PC-9 (cell line): ENCODE results near the gene ODC1. TPM values are rescaled to one million over a fixed set of nuclear protein-coding genes. Genes with fewer than 3 reads are reported as not detected.

Source experiments
- BruUV-seq: library from RNA; stranded (reverse); fragments of 400-500 nt; replicated peaks from 2 replicates; lab custom pipeline; 2021; lab: Mats Ljungman, UMichigan
- CTCF ChIA-PET: fragments of 300-600 bp; sonication (Branson Sonifier 250); formaldehyde crosslinking; loops from one replicate; lab custom pipeline; 2022; ENCODE audit warnings: antibody characterized with exemption; lab: Charles Lee
- POLR2A ChIA-PET: fragments of 300-600 bp; sonication (Branson Sonifier 250); formaldehyde crosslinking; loops from one replicate; lab custom pipeline; 2022; ENCODE audit warnings: antibody characterized with exemption; ENCODE audit not compliant: unreplicated experiment; lab: Charles Lee
- DNase-seq, 2 experiments: peaks; one replicate each; pipeline versions ENCODE4 v3.0.0 to v3.0.0-alpha.2; 2015 to 2022; ENCODE audit warnings: mixed read lengths in 1 of 2
- H2AFZ ChIP-seq: fragments of 200-600 bp; sonication (generic); 2 replicates; pipeline ENCODE4 v1.8.1; 2017; ENCODE audit warnings: antibody characterized with exemption
- H3F3A ChIP-seq: fragments of 200-600 bp; sonication (generic); 2 replicates; pipeline ENCODE4 v1.8.1; 2017; ENCODE audit warnings: antibody characterized with exemption, mild to moderate bottlenecking, low read depth; ENCODE audit not compliant: insufficient read depth
- H3K27ac ChIP-seq: fragments of 200-600 bp; sonication (generic); 2 replicates; pipeline ENCODE4 v1.6.1; 2016; ENCODE audit warnings: mixed run types
- H3K27me3 ChIP-seq: fragments of 200-600 bp; sonication (generic); 2 replicates; pipeline ENCODE4 v1.6.1; 2016; ENCODE audit warnings: low read depth, mixed run types; ENCODE audit not compliant: insufficient read depth
- H3K36me3 ChIP-seq: fragments of 200-600 bp; sonication (generic); 2 replicates; pipeline ENCODE4 v1.6.1; 2016; ENCODE audit warnings: low read depth, mixed run types
- H3K4me1 ChIP-seq: fragments of 200-600 bp; sonication (generic); replicated peaks from 2 replicates; pipeline ENCODE4 v1.6.1; 2016; ENCODE audit warnings: mixed run types; ENCODE audit not compliant: insufficient read depth
- H3K4me2 ChIP-seq: fragments of 200-600 bp; sonication (generic); 2 replicates; pipeline ENCODE4 v1.6.1; 2017; ENCODE audit warnings: mixed run types
- H3K4me3 ChIP-seq: fragments of 200-600 bp; sonication (generic); 2 replicates; pipeline ENCODE4 v1.6.1; 2016; ENCODE audit warnings: mixed run types
- H3K79me2 ChIP-seq: fragments of 200-600 bp; sonication (generic); 2 replicates; pipeline ENCODE4 v1.6.1; 2017; ENCODE audit warnings: low read depth, mixed run types
- H3K9me2 ChIP-seq: fragments of 200-600 bp; sonication (generic); 2 replicates; pipeline ENCODE4 v1.8.1; 2017; ENCODE audit warnings: mild to moderate bottlenecking; ENCODE audit not compliant: insufficient read depth
- H3K9me3 ChIP-seq: fragments of 200-600 bp; sonication (generic); 2 replicates; pipeline ENCODE4 v1.8.1; 2016; ENCODE audit warnings: low read depth; ENCODE audit not compliant: insufficient read depth
- H4K20me1 ChIP-seq: fragments of 200-600 bp; sonication (generic); 2 replicates; pipeline ENCODE4 v1.8.1; 2017; ENCODE audit not compliant: insufficient read depth
- EZH2 ChIP-seq: fragments of 200-600 bp; sonication (generic); IDR thresholded peaks from 2 replicates; pipeline ENCODE4 v1.8.0; 2017; ENCODE audit warnings: antibody characterized with exemption, low read depth
- intact Hi-C: fragments of 100-400 bp; cut with micrococcal nuclease; formaldehyde crosslinking; loops from one replicate; pipeline ENCODE4 v1.10.0; 2022; ENCODE audit not compliant: unreplicated experiment
- total RNA-seq: library from RNA; stranded (reverse); gene quantifications from 2 replicates; pipeline ENCODE4 v1.2.3, GENCODE V29; 2021
- TF ChIP-seq, protein P1 (sequence below): fragments of 200-600 bp; sonication (generic); conservative IDR thresholded peaks from 2 replicates; pipeline ENCODE4 v1.6.1; 2017; ENCODE audit warnings: mixed run types, antibody characterized with exemption, mild to moderate bottlenecking, moderate library complexity

ODC1 gene
- total RNA-seq, 1 experiment from 2014 or later: 40.5 TPM

DNA sequence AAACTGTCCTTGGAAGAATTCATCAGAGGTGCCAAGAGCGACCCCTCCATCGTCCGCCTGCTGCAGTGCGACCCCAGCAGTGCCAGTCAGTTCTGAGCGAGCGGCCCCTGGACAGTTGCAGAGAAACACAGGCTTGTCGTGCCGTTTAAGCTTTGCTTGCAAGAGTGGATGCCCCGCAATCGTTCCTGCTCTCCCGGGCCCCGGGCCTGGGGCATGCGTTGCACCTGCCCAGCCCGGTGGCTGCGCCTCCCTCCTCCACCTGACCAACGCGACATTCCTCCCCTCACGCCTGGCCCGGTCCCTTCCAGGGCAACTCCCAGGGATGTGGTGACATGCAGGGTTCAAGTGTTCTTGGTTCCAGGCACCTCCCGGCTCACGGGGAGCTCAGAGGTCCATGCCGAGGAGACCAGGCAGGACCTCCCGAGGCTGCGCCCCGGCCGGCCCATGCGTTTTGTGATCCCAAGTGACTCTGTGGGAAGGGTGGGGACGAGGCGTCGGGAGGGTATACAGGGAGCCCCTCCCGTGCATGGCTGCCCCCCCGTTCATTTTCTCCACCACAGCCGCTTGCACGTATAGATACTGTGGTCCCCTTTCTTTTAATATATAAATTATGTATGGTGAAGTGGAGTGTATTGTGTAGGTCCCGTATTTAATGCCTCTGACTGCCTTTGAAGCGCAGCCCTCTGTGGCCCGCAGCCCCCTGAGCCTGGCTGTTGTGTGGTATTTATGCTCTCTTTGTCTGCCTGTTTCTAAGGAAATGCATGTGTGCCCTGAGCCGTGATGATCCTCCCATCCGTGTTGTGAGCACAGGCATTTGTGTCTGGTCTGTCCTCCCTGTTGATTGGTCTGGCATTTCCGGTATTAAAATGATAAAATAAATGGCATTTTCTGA, 21.2 kb downstream of the ODC1 start:
- TF ChIP-seq, protein P1, sequence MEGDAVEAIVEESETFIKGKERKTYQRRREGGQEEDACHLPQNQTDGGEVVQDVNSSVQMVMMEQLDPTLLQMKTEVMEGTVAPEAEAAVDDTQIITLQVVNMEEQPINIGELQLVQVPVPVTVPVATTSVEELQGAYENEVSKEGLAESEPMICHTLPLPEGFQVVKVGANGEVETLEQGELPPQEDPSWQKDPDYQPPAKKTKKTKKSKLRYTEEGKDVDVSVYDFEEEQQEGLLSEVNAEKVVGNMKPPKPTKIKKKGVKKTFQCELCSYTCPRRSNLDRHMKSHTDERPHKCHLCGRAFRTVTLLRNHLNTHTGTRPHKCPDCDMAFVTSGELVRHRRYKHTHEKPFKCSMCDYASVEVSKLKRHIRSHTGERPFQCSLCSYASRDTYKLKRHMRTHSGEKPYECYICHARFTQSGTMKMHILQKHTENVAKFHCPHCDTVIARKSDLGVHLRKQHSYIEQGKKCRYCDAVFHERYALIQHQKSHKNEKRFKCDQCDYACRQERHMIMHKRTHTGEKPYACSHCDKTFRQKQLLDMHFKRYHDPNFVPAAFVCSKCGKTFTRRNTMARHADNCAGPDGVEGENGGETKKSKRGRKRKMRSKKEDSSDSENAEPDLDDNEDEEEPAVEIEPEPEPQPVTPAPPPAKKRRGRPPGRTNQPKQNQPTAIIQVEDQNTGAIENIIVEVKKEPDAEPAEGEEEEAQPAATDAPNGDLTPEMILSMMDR: no peak
- no peak for TF ChIP-seq EZH2
- Histone ChIP-seq H3K36me3 (peaks cover 18% of the 10 kb centered on the region), H3K27me3 (no peaks in the 10 kb centered on the region), H3K4me1 (no peaks in the 10 kb centered on the region), H3K9me3 (no peaks in the 10 kb centered on the region), H3F3A (peaks cover 36% of the 10 kb centered on the region; the same call in 1 of the 2 replicates), H3K79me2 (no peaks in the 10 kb centered on the region), H4K20me1 (peaks cover 8% of the 10 kb centered on the region; the same call in 1 of the 2 replicates), H3K4me3 (no peak overlapping the region), H3K4me2 (no peak overlapping the region), H2AFZ (no peak overlapping the region), H3K27ac (no peak overlapping the region), H3K9me2 (no peaks in the 10 kb centered on the region)
- intact Hi-C loops: no loop called here
- ChIA-PET CTCF (interaction anchor here (0.5 to 1.2 kb wide), 2 partner anchors 18 to 965 kb away, joined by 3 to 19 read pairs; no protein-coding TSS in a partner anchor), POLR2A (no interaction called here)
- no peak for DNase-seq
- BruUV-seq: TSS peak; percentile 50

DNA sequence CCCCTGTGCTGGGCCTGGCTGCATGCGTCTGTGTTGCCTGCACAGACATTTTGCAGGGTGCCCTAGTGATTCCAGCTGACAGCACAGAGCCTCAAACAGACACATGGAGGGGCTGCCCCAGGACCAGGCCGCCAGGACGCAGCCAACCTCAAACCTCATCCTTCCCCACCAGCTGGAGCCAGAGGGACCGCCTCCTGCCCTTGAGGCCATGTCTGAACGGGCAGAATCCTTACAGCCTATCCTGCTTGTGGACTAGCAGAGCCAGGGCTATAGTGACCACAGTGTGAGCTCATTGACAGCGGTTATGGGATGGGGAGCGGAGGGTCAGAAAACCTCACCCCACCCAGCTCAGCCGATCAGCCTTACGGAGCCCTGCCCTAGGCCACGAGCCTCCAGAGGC, 22.4 kb downstream of the ODC1 start:
- POLR2A ChIA-PET: no interaction called here
- CTCF ChIA-PET: no interaction called here
- no TSS peak for BruUV-seq
- DNase-seq: no peak
- intact Hi-C loops: no loop called here
- Histone ChIP-seq H3K36me3 (peaks cover 18% of the 10 kb centered on the region), H3K9me2 (no peaks in the 10 kb centered on the region), H3K4me1 (no peaks in the 10 kb centered on the region), H4K20me1 (peaks cover 8% of the 10 kb centered on the region; the same call in 1 of the 2 replicates), H3K79me2 (no peaks in the 10 kb centered on the region), H3K27ac (no peak overlapping the region), H3K27me3 (no peaks in the 10 kb centered on the region), H3K9me3 (no peaks in the 10 kb centered on the region), H3K4me3 (no peak overlapping the region), H3F3A (peaks cover 25% of the 10 kb centered on the region; the same call in 1 of the 2 replicates), H2AFZ (no peak overlapping the region), H3K4me2 (no peak overlapping the region)
- TF ChIP-seq, protein P1: no peak
- TF ChIP-seq EZH2: no peak

DNA sequence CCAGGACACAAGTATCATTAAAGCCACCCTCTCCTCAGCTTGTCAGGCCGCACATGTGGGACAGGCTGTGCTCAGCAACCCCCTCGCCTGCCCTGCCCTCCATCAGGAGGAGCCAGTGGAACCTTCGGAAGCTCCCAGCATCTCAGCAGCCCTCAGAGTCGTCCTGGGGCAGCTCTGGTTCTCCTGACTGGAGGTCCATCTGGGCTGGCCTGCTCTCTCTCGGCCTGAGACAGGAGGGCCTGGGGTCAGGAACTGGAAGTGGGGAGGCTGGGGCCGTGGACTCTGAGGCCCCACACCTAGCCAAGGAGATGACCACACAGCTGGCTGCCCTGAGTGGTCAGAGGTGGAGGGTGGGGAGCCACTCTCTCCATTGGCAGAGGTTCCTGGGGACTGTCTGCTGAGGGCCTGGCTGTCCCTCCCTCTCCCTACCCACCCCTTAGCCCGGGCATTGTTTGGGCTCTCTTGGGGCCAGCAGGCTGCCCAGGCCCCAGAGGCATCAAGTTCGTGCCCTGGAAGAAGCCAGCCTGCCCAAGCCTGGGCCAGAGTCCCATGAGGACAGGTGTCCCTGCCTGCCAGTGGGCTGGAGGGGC, 23.1 kb downstream of the ODC1 start:
- H4K20me1 ChIP-seq: peaks cover 8% of the 10 kb centered on the region; the same call in 1 of the 2 replicates
- DNase-seq: no peak
- ChIA-PET CTCF (no interaction called here), POLR2A (no interaction called here)
- intact Hi-C loops: no loop called here
- H3K9me3 ChIP-seq: no peaks in the 10 kb centered on the region
- H3K4me3 ChIP-seq: no peak overlapping the region
- TF ChIP-seq, protein P1: no peak
- TF ChIP-seq EZH2: no peak
- H3K27me3 ChIP-seq: no peaks in the 10 kb centered on the region
- no peaks in the 10 kb centered on the region for H3K79me2 ChIP-seq
- H3K4me2 ChIP-seq: no peak overlapping the region
- no TSS peak for BruUV-seq
- no peaks in the 10 kb centered on the region for H3K9me2 ChIP-seq
- H3K36me3 ChIP-seq: peaks cover 18% of the 10 kb centered on the region
- no peak overlapping the region for H3K27ac ChIP-seq
- H3F3A ChIP-seq: peaks cover 21% of the 10 kb centered on the region; the same call in 1 of the 2 replicates
- no peaks in the 10 kb centered on the region for H3K4me1 ChIP-seq
- H2AFZ ChIP-seq: no peak overlapping the region
